Measurements from ENCODE around the gene SC5D. TPM values are rescaled to one million over a fixed set of nuclear protein-coding genes. Genes with fewer than 3 reads are reported as not detected.

Gene SC5D
- total RNA-seq, 2 experiments from 2014 or later = 87.7 to 92.7 TPM

DNA sequence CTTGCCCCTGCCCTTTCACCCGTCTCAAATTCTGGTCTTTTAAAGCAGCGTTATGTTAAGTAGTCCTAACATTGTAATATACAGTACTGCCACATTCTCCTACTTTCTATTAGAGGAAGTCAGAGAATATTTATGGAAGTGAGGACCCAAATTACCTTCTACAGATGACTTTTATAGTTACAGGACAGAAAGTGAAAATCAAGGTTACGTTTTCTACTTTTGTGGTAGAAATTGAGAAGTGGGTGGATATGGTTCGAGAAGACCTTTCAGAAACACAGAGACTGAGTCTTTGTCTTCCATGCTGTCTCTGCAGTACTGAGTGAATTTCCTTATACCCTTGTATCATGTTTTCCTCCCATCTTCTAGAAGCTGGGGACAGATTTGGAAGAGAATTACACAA lies 17.1 kb downstream of the SC5D start:
- Histone ChIP-seq H3K27me3 (ENCODE audit: control insufficient read depth in 1 of 2, insufficient read depth in 2 of 2, low read length in 2 of 2) (no peaks in the 10 kb centered on the region), H3K9me3 (ENCODE audit: control insufficient read depth in 1 of 2, insufficient read depth in 1 of 2, low read length in 2 of 2) (no peaks in the 10 kb centered on the region), H3K27ac (ENCODE audit: low read depth in 1 of 2, low read length in 2 of 2) (no peak overlapping the region), H3K4me1 (ENCODE audit: insufficient read depth, low read length) (no peaks in the 10 kb centered on the region), H3K36me3 (ENCODE audit: insufficient read depth, low read length) (peaks cover 33% of the 10 kb centered on the region), H3K4me3 (ENCODE audit: low read length) (no peak overlapping the region)
- intact Hi-C loops (cut with DNase I, micrococcal nuclease) = no loop called here
- ChIA-PET CTCF (no interaction called here), POLR2A (no interaction called here)
- Mint-ChIP-seq H3K27ac (peak overlapping the region; percentile 1), H3K36me3 (ENCODE audit: low read depth) (peaks cover 55% of the 10 kb centered on the region), H3K4me1 (ENCODE audit: low read depth) (peaks cover 9% of the 10 kb centered on the region), H3K9me3 (no peaks in the 10 kb centered on the region), H3K27me3 (no peaks in the 10 kb centered on the region), H3K4me3 (no peak overlapping the region)
- no peak for ATAC-seq (ENCODE audit: poor library complexity)
- TF ChIP-seq CTCF (IDR thresholded peaks at IDR 0.05) = no peak
- no peak for DNase-seq

DNA sequence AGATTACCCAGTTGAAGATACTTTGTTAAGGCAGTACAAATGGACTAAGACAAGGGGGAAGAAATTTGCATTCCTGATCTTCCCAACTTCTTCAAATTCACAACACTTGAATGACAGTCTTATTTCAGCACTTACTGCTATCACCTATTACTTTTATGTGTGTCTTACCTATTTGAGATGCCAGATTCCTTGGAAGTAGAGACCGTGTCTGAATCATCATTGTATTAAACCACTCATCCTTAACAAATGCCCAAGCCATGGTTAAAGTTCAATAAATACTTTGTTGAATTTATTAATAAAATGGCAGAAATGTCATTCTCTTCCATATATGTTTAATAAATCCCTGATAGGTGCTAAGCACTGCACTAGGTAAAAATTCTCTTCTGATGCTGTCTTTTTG lies 18.3 kb downstream of the SC5D start:
- Histone ChIP-seq H3K36me3 (ENCODE audit: insufficient read depth, low read length) (peaks cover 23% of the 10 kb centered on the region), H3K27me3 (ENCODE audit: control insufficient read depth in 1 of 2, insufficient read depth in 2 of 2, low read length in 2 of 2) (no peaks in the 10 kb centered on the region), H3K4me1 (ENCODE audit: insufficient read depth, low read length) (no peaks in the 10 kb centered on the region), H3K9me3 (ENCODE audit: control insufficient read depth in 1 of 2, insufficient read depth in 1 of 2, low read length in 2 of 2) (no peaks in the 10 kb centered on the region), H3K4me3 (ENCODE audit: low read length) (no peak overlapping the region), H3K27ac (ENCODE audit: low read depth in 1 of 2, low read length in 2 of 2) (no peak overlapping the region)
- Mint-ChIP-seq H3K36me3 (ENCODE audit: low read depth) (peaks cover 45% of the 10 kb centered on the region), H3K27ac (peak overlapping the region; percentile 37), H3K9me3 (no peaks in the 10 kb centered on the region), H3K4me1 (ENCODE audit: low read depth) (peaks cover 9% of the 10 kb centered on the region), H3K4me3 (no peak overlapping the region), H3K27me3 (no peaks in the 10 kb centered on the region)
- TF ChIP-seq CTCF (IDR thresholded peaks at IDR 0.05) = no peak
- intact Hi-C loops (cut with DNase I, micrococcal nuclease) = no loop called here
- ChIA-PET CTCF (interaction anchor here (1.0 kb wide), 1 partner anchor 98 kb away, joined by 3 read pairs; no protein-coding TSS in a partner anchor), POLR2A (no interaction called here)
- no peak for DNase-seq
- no peak for ATAC-seq (ENCODE audit: poor library complexity)

DNA sequence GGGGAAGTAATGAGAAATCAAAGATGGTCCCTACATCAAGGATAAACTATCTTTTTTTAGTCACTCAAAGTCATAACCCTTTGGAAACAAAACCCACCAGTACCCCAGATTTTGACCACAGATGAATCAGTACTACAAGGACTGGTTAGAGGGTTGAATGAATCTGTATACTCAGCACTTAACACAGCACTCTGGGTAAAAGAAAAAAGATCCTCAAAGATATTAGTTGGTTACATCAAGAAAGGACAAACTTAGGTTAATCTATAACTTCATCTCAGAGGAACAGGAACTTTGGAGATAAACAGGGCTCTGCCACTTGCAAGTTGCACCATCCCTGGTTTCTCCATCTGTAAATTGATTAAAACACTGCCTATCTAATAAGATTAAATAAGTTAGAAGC lies 18.8 kb downstream of the SC5D start:
- TF ChIP-seq CTCF (IDR thresholded peaks at IDR 0.05) = no peak
- no peak overlapping the region for H3K4me3 ChIP-seq (ENCODE audit: low read length)
- Mint-ChIP-seq H3K36me3 (ENCODE audit: low read depth) (peaks cover 40% of the 10 kb centered on the region), H3K4me3 (no peak overlapping the region), H3K27ac (peak overlapping the region; percentile 37), H3K4me1 (ENCODE audit: low read depth) (peaks cover 9% of the 10 kb centered on the region), H3K9me3 (no peaks in the 10 kb centered on the region), H3K27me3 (no peaks in the 10 kb centered on the region)
- no peak for ATAC-seq (ENCODE audit: poor library complexity)
- H3K27me3 ChIP-seq (ENCODE audit: control insufficient read depth in 1 of 2, insufficient read depth in 2 of 2, low read length in 2 of 2) = no peaks in the 10 kb centered on the region
- ChIA-PET CTCF (interaction anchor here (1.0 kb wide), 1 partner anchor 98 kb away, joined by 3 read pairs; no protein-coding TSS in a partner anchor), POLR2A (no interaction called here)
- no peaks in the 10 kb centered on the region for H3K4me1 ChIP-seq (ENCODE audit: insufficient read depth, low read length)
- no peak overlapping the region for H3K27ac ChIP-seq (ENCODE audit: low read depth in 1 of 2, low read length in 2 of 2)
- DNase-seq = no peak
- peaks cover 18% of the 10 kb centered on the region for H3K36me3 ChIP-seq (ENCODE audit: insufficient read depth, low read length)
- intact Hi-C loops (cut with DNase I, micrococcal nuclease) = no loop called here
- H3K9me3 ChIP-seq (ENCODE audit: control insufficient read depth in 1 of 2, insufficient read depth in 1 of 2, low read length in 2 of 2) = no peaks in the 10 kb centered on the region

All from CD4-positive, alpha-beta T cell (primary cell).